DMS114 treated with DMSO at 0.1 percent for 48 hours (cell line): ENCODE measurements around the gene S100A16.

ENCODE experiments used
- DNase-seq: peaks from one replicate; lab custom pipeline; 2025; ENCODE audit not compliant: unreplicated experiment; lab: John Stamatoyannopoulos, UW

The S100A16 gene

GRCh38 chr1:153616144-153616916 lies 3.4 kb upstream of the S100A16 start, which contains the start of gene S100A14:
Gene S100A14, minus strand, starts transcription at chr1:153616325. Its CDS starts 467 bp downstream, at chr1:153615858.
- no peak for DNase-seq

- DNase-seq, result no peak
Measured at GRCh38 chr1:153615406-153615805, 2.5 kb upstream of the S100A16 start.

GRCh38 chr1:153614906-153615305 lies 2.0 kb upstream of the S100A16 start:
- DNase-seq, result no peak

GRCh38 chr1:153614189-153614900 lies 1.4 kb upstream of the S100A16 start:
- DNase-seq, result no peak

GRCh38 chr1:153613406-153613805 lies 469 bp upstream of the S100A16 start:
- DNase-seq, result no peak

GRCh38 chr1:153612111-153612754 lies 704 bp downstream of the S100A16 start:
- no peak for DNase-seq

- DNase-seq, result no peak
Measured at GRCh38 chr1:153611356-153611755, 1.6 kb downstream of the S100A16 start.

GRCh38 chr1:153610811-153611301 lies 2.1 kb downstream of the S100A16 start:
- DNase-seq, result no peak

GRCh38 chr1:153610334-153610733 lies 2.6 kb downstream of the S100A16 start:
- no peak for DNase-seq

GRCh38 chr1:153609585-153609907 lies 3.4 kb downstream of the S100A16 start:
- no peak for DNase-seq

GRCh38 chr1:153608742-153609584 lies 4.0 kb downstream of the S100A16 start:
- DNase-seq, result no peak

- no peak for DNase-seq
Measured at GRCh38 chr1:153608089-153608682, 4.8 kb downstream of the S100A16 start.

GRCh38 chr1:153607381-153607780 lies 5.6 kb downstream of the S100A16 start:
- no peak for DNase-seq

GRCh38 chr1:153606194-153606593 lies 6.7 kb downstream of the S100A16 start:
- DNase-seq, result no peak

- DNase-seq, result no peak
Measured at GRCh38 chr1:153602749-153603148, 10.2 kb downstream of the S100A16 start.

- no peak for DNase-seq
Measured at GRCh38 chr1:153599847-153600246, 13.1 kb downstream of the S100A16 start.

- DNase-seq, result no peak
Measured at GRCh38 chr1:153598309-153599172, 14.4 kb downstream of the S100A16 start.

- no peak for DNase-seq
Measured at GRCh38 chr1:153597206-153597605, 15.7 kb downstream of the S100A16 start.

GRCh38 chr1:153592748-153593147 lies 20.2 kb downstream of the S100A16 start:
- DNase-seq, result no peak

- no peak for DNase-seq
Measured at GRCh38 chr1:153588482-153588881, 24.5 kb downstream of the S100A16 start.
